Suppressor macrophage treated with lipopolysaccharide for 1 hour (primary cell): ENCODE measurements around the gene PBX1.

Source experiments
- DNase-seq, 3 donors: peaks; one replicate each; pipeline ENCODE4 v3.0.0-alpha.2; 2020 to 2022

PBX1 gene

GRCh38 chr1:164563721-164564360 is 4.9 kb downstream of the PBX1 start:
- no peak for DNase-seq

- DNase-seq = no peak
These were observed 5.4 kb downstream of the PBX1 start for GRCh38 chr1:164564378-164564777.

GRCh38 chr1:164565357-164565756 is 6.4 kb downstream of the PBX1 start:
- no peak for DNase-seq

GRCh38 chr1:164567774-164568173 is 8.8 kb downstream of the PBX1 start:
- DNase-seq = no peak

- no peak for DNase-seq
These were observed 10.3 kb downstream of the PBX1 start for GRCh38 chr1:164569241-164569640.

- no peak for DNase-seq
These were observed 10.9 kb downstream of the PBX1 start for GRCh38 chr1:164569866-164570265.

GRCh38 chr1:164571333-164571732 is 12.3 kb downstream of the PBX1 start:
- no peak for DNase-seq

GRCh38 chr1:164575356-164575886 is 16.4 kb downstream of the PBX1 start:
- no peak for DNase-seq

GRCh38 chr1:164576291-164577271 is 17.6 kb downstream of the PBX1 start:
- DNase-seq = no peak

GRCh38 chr1:164577291-164577690 is 18.3 kb downstream of the PBX1 start:
- no peak for DNase-seq

- DNase-seq = no peak
These were observed 19.7 kb downstream of the PBX1 start for GRCh38 chr1:164578479-164579200.

GRCh38 chr1:164579381-164579780 is 20.4 kb downstream of the PBX1 start:
- DNase-seq = no peak

- DNase-seq = no peak
These were observed 22.8 kb downstream of the PBX1 start for GRCh38 chr1:164581762-164582161.

GRCh38 chr1:164583196-164583595 is 24.2 kb downstream of the PBX1 start:
- DNase-seq = no peak

- no peak for DNase-seq
These were observed 25.0 kb downstream of the PBX1 start for GRCh38 chr1:164583835-164584539.

GRCh38 chr1:164586591-164586990 is 27.6 kb downstream of the PBX1 start:
- DNase-seq = no peak

- DNase-seq = no peak
These were observed 28.9 kb downstream of the PBX1 start for GRCh38 chr1:164587617-164588501.

- DNase-seq = peak in 2 of 3 donors; percentile 5 to 22
These were observed 29.7 kb downstream of the PBX1 start for GRCh38 chr1:164588516-164589341.

- DNase-seq = no peak
These were observed 30.4 kb downstream of the PBX1 start for GRCh38 chr1:164589408-164589807.

GRCh38 chr1:164589961-164590507 is 31.1 kb downstream of the PBX1 start:
- DNase-seq = no peak
